ENCODE data around the gene TMCC2.

Gene TMCC2

GRCh38 chr1:205319081-205320018, 91.6 kb downstream of the TMCC2 start:
- in situ Hi-C loops (cut with MboI; ENCODE audit: low sequenced_read_pairs): loop anchor here (5.0 kb wide), 1 partner anchor 32 kb away; no protein-coding TSS in a partner anchor

GRCh38 chr1:205321162-205321958, 93.6 kb downstream of the TMCC2 start, which contains the start of gene NUAK2:
NUAK2 (minus strand) TSS chr1:205321745; CDS start chr1:205321628, 117 bp downstream.
- in situ Hi-C loops (cut with MboI; ENCODE audit: low sequenced_read_pairs): loop anchor here (5.0 kb wide), 1 partner anchor 34 kb away; no protein-coding TSS in a partner anchor

- in situ Hi-C loops (cut with MboI; ENCODE audit: low sequenced_read_pairs): loop anchor here (5.0 kb wide), 1 partner anchor 35 kb away; no protein-coding TSS in a partner anchor
Observed at GRCh38 chr1:205321959-205322283, 94.2 kb downstream of the TMCC2 start.
